ENCODE data around the gene RCN2.

RCN2 gene

GRCh38 chr15:76978522-76979330, 47.2 kb downstream of the RCN2 start:
- Histone ChIP-seq H3K4me3 (ENCODE audit: low read depth in 1 of 2, low read length in 2 of 2) (no peak overlapping the region), H3K27ac (ENCODE audit: low read depth, low read length) (no peak overlapping the region), H3K9ac (ENCODE audit: low read length) (no peak overlapping the region), H3K9me3 (ENCODE audit: low read length) (no peaks in the 10 kb centered on the region), H3K36me3 (ENCODE audit: insufficient read depth, low read length) (no peaks in the 10 kb centered on the region), H3K27me3 (ENCODE audit: control insufficient read depth in 1 of 2, insufficient read depth in 2 of 2, low read length in 2 of 2) (no peaks in the 10 kb centered on the region), H3K4me1 (ENCODE audit: insufficient read depth, low read length) (no peaks in the 10 kb centered on the region)

DNA sequence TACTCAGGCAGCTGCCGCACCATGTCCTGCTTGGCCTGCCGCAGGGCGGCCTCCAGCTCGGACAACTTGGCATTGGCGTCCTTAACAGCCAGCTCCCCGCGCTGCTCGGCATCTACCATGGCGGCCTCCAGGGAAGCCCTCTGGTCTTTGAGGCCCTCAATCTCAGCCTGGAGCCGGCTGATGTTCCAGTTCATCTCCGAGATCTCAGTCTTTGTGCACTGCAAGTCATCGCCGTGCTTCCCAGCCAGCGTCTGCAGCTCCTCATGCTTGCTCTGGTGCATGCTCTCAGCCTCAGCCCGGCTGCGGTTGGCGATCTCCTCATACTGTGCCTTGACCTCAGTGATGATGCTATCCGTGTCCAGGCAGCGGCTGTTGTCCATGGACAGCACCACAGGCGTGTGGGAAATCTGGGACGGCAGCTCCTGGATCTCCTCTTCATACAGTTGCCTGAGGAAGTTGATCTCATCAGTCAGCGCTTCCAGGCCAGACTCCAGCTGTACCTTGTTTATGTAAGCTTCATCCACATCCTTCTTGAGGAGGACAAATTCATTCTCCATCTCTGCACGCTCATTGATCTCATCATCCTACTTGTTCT, 47.9 kb downstream of the RCN2 start:
- Histone ChIP-seq H3K27me3 (ENCODE audit: control insufficient read depth in 1 of 2, insufficient read depth in 2 of 2, low read length in 2 of 2) (no peaks in the 10 kb centered on the region), H3K4me1 (ENCODE audit: insufficient read depth, low read length) (no peaks in the 10 kb centered on the region), H3K9me3 (ENCODE audit: low read length) (no peaks in the 10 kb centered on the region), H3K4me3 (ENCODE audit: low read depth in 1 of 2, low read length in 2 of 2) (no peak overlapping the region), H3K36me3 (ENCODE audit: insufficient read depth, low read length) (no peaks in the 10 kb centered on the region), H3K27ac (ENCODE audit: low read depth, low read length) (no peak overlapping the region), H3K9ac (ENCODE audit: low read length) (no peak overlapping the region)

GRCh38 chr15:76979996-76980520, 48.5 kb downstream of the RCN2 start:
- Histone ChIP-seq H3K27me3 (ENCODE audit: control insufficient read depth in 1 of 2, insufficient read depth in 2 of 2, low read length in 2 of 2) (no peaks in the 10 kb centered on the region), H3K36me3 (ENCODE audit: insufficient read depth, low read length) (no peaks in the 10 kb centered on the region), H3K9me3 (ENCODE audit: low read length) (no peaks in the 10 kb centered on the region), H3K4me1 (ENCODE audit: insufficient read depth, low read length) (no peaks in the 10 kb centered on the region), H3K4me3 (ENCODE audit: low read depth in 1 of 2, low read length in 2 of 2) (no peak overlapping the region), H3K27ac (ENCODE audit: low read depth, low read length) (no peak overlapping the region), H3K9ac (ENCODE audit: low read length) (no peak overlapping the region)

DNA sequence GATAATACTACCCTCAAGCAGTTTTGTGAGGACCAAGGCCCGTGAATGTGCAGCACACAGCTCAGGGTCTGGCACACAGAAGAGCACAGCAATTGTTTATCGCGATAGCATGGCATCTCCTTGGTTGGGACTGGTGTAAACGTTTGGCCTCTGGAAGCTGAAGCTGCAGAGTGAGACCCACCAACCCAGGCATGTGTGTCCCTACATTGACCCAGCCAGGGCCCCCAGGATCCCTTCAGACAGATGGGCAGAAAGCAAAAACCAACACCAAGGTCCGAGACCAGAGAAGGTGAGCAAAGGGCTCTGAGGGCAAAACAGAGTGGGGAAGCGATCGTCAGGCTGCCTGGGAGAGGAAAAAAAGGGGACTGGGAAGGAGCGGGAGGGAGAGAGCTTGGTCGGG, 50.8 kb downstream of the RCN2 start:
- H3K27me3 ChIP-seq (ENCODE audit: control insufficient read depth in 1 of 2, insufficient read depth in 2 of 2, low read length in 2 of 2) = no peaks in the 10 kb centered on the region
- no peak overlapping the region for H3K9ac ChIP-seq (ENCODE audit: low read length)
- no peaks in the 10 kb centered on the region for H3K36me3 ChIP-seq (ENCODE audit: insufficient read depth, low read length)
- H3K9me3 ChIP-seq (ENCODE audit: low read length) = no peaks in the 10 kb centered on the region
- no peak overlapping the region for H3K4me3 ChIP-seq (ENCODE audit: low read depth in 1 of 2, low read length in 2 of 2)
- no peak overlapping the region for H3K27ac ChIP-seq (ENCODE audit: low read depth, low read length)
- no peaks in the 10 kb centered on the region for H3K4me1 ChIP-seq (ENCODE audit: insufficient read depth, low read length)

DNA sequence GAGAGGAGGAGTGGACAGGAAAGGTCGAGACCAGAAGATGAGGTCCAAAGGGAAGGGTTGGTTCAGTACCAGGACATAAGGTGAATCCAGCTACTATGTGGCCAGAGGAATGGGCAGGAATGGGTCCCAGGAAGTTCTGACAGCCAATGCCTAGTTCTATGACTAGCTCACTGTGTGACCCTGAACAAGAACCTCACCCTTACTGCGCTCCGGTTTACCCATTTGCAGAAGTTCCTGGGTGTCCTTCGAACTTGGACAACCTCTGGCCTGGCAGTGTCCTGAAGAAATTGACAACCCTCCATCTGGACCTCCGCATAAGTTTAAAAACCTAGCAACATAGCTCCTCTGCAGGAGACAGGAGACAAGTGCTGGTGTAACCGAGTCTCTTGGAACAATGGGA, 51.2 kb downstream of the RCN2 start:
- no peaks in the 10 kb centered on the region for H3K4me1 ChIP-seq (ENCODE audit: insufficient read depth, low read length)
- no peak overlapping the region for H3K9ac ChIP-seq (ENCODE audit: low read length)
- no peak overlapping the region for H3K27ac ChIP-seq (ENCODE audit: low read depth, low read length)
- H3K36me3 ChIP-seq (ENCODE audit: insufficient read depth, low read length) = no peaks in the 10 kb centered on the region
- H3K4me3 ChIP-seq (ENCODE audit: low read depth in 1 of 2, low read length in 2 of 2) = no peak overlapping the region
- no peaks in the 10 kb centered on the region for H3K27me3 ChIP-seq (ENCODE audit: control insufficient read depth in 1 of 2, insufficient read depth in 2 of 2, low read length in 2 of 2)
- H3K9me3 ChIP-seq (ENCODE audit: low read length) = no peaks in the 10 kb centered on the region

- Histone ChIP-seq H3K36me3 (ENCODE audit: insufficient read depth, low read length) (no peaks in the 10 kb centered on the region), H3K27ac (ENCODE audit: low read depth, low read length) (no peak overlapping the region)
Observed at GRCh38 chr15:76983590-76984375, 52.2 kb downstream of the RCN2 start.

DNA sequence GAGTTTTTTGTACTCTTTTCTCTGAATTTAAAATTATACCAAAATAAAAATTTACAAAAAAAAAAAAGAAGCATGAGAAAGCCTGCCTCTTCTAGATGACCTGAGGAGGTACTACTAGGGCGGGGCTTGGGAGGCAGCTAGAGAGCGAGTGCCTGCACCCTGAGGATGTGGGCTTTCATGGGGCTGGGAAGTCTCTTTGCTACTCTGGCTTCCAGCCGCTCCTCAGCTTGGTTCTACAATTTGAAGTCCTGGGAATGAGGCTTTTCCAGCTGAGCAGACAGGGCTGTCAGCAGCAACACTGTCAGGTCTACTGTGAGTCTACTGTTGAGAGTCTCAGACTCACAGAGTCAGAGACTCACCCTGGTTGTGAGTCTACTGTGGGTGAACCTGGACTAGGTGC, 55.2 kb downstream of the RCN2 start:
- Histone ChIP-seq H3K36me3 (ENCODE audit: insufficient read depth, low read length) (no peaks in the 10 kb centered on the region), H3K9me3 (ENCODE audit: low read length) (no peaks in the 10 kb centered on the region), H3K9ac (ENCODE audit: low read length) (no peak overlapping the region), H3K27me3 (ENCODE audit: control insufficient read depth in 1 of 2, insufficient read depth in 2 of 2, low read length in 2 of 2) (no peaks in the 10 kb centered on the region), H3K27ac (ENCODE audit: low read depth, low read length) (no peak overlapping the region), H3K4me1 (ENCODE audit: insufficient read depth, low read length) (no peaks in the 10 kb centered on the region), H3K4me3 (ENCODE audit: low read depth in 1 of 2, low read length in 2 of 2) (no peak overlapping the region)

More at GRCh38 chr15:76983590-76984375, 52.2 kb downstream of the RCN2 start:
- Histone ChIP-seq H3K27me3 (ENCODE audit: control insufficient read depth in 1 of 2, insufficient read depth in 2 of 2, low read length in 2 of 2) (no peaks in the 10 kb centered on the region), H3K9ac (ENCODE audit: low read length) (no peak overlapping the region), H3K4me3 (ENCODE audit: low read depth in 1 of 2, low read length in 2 of 2) (no peak overlapping the region), H3K4me1 (ENCODE audit: insufficient read depth, low read length) (no peaks in the 10 kb centered on the region), H3K9me3 (ENCODE audit: low read length) (no peaks in the 10 kb centered on the region)

- Histone ChIP-seq H3K9me3 (ENCODE audit: low read length) (no peaks in the 10 kb centered on the region), H3K4me3 (ENCODE audit: low read depth in 1 of 2, low read length in 2 of 2) (no peak overlapping the region), H3K27me3 (ENCODE audit: control insufficient read depth in 1 of 2, insufficient read depth in 2 of 2, low read length in 2 of 2) (no peaks in the 10 kb centered on the region), H3K4me1 (ENCODE audit: insufficient read depth, low read length) (no peaks in the 10 kb centered on the region), H3K36me3 (ENCODE audit: insufficient read depth, low read length) (no peaks in the 10 kb centered on the region), H3K9ac (ENCODE audit: low read length) (no peak overlapping the region), H3K27ac (ENCODE audit: low read depth, low read length) (no peak overlapping the region)
Observed at GRCh38 chr15:76987276-76987675, 55.7 kb downstream of the RCN2 start.

DNA sequence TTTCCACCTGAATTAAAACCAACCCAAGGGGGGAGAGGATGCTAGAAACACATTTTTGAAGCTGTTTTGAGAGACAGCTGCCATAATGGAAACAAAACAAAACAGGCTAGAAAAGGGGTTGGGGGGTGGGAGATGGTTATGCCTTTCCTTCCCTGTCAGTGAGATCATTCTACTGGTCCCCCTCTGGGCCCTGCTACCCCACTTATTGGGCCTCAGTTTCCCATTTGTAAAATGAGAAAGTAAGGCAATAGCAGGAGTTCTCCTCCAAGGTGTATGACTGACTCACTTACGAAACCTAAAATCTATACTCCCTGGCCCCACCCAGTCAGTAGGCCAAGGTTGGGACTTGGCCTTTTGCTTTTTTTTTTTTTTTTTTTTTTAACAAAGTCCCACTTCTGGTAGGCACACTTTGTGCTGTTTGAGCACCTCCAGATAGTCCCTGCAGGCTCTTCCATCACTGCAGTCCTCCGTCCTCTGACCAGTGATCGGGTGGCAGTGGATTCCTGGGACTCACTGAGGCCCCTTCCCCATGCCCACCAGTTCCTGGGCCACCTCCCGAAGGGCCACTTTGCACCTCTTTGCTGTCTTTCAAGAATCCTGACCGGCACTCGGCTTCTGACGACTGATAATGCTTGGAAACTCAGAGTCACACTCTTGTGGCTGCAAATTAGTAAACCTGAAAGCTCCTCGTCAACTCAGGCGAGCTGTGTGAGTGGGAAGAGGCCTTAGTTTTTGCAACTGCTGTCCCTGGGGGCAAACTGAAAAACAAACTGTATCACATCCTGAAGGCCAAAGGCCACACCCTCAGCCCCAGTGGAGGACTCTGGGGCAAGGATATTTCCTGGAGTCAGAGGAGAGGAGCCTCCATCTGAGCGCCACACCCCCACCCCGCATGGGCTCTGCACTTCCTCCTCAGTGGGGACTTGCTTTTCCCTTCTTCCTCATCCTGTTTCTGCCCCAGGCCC, 56.6 kb downstream of the RCN2 start:
- Histone ChIP-seq H3K4me3 (ENCODE audit: low read depth in 1 of 2, low read length in 2 of 2) (no peak overlapping the region), H3K4me1 (ENCODE audit: insufficient read depth, low read length) (no peaks in the 10 kb centered on the region), H3K9ac (ENCODE audit: low read length) (no peak overlapping the region), H3K9me3 (ENCODE audit: low read length) (no peaks in the 10 kb centered on the region), H3K36me3 (ENCODE audit: insufficient read depth, low read length) (no peaks in the 10 kb centered on the region), H3K27ac (ENCODE audit: low read depth, low read length) (no peak overlapping the region), H3K27me3 (ENCODE audit: control insufficient read depth in 1 of 2, insufficient read depth in 2 of 2, low read length in 2 of 2) (no peaks in the 10 kb centered on the region)

GRCh38 chr15:76988867-76989780, 57.6 kb downstream of the RCN2 start:
- H3K4me1 ChIP-seq (ENCODE audit: insufficient read depth, low read length) = no peaks in the 10 kb centered on the region
- H3K4me3 ChIP-seq (ENCODE audit: low read depth in 1 of 2, low read length in 2 of 2) = no peak overlapping the region
- H3K9me3 ChIP-seq (ENCODE audit: low read length) = no peaks in the 10 kb centered on the region
- no peaks in the 10 kb centered on the region for H3K36me3 ChIP-seq (ENCODE audit: insufficient read depth, low read length)
- H3K27ac ChIP-seq (ENCODE audit: low read depth, low read length) = no peak overlapping the region
- no peaks in the 10 kb centered on the region for H3K27me3 ChIP-seq (ENCODE audit: control insufficient read depth in 1 of 2, insufficient read depth in 2 of 2, low read length in 2 of 2)
- no peak overlapping the region for H3K9ac ChIP-seq (ENCODE audit: low read length)

Measured in muscle layer of colon (tissue), 2 donors.